H1 (cell line): Measurements from ENCODE around the gene FMN2. TPM values are rescaled to one million over a fixed set of nuclear protein-coding genes. Genes with fewer than 3 reads are reported as not detected.

Experiments used
- CTCF ChIA-PET: fragments of 300-600 bp; sonication (Branson Sonifier 250); formaldehyde crosslinking; loops from one replicate; lab custom pipeline; 2021; ENCODE audit not compliant: partially characterized antibody; lab: Charles Lee
- POLR2A ChIA-PET: fragments of 300-600 bp; sonication (Branson Sonifier 250); formaldehyde crosslinking; loops from one replicate; lab custom pipeline; 2021; ENCODE audit warnings: inconsistent platforms; ENCODE audit not compliant: partially characterized antibody; lab: Charles Lee
- DNase-seq, 2 experiments: peaks; one replicate each; pipeline versions ENCODE4 v3.0.0 to v3.0.0-alpha.2; 2010 to 2022; ENCODE audit warnings: low spot score in 2 of 2, low read depth in 1 of 2, mixed read lengths in 1 of 2
- FAIRE-seq: peaks from 2 replicates; lab custom pipeline; 2011; peaks lifted over from hg19 to GRCh38; lab: Jason Lieb, UNC
- H2AFZ ChIP-seq: 2 replicates; pipeline ENCODE4 v1.8.1; 2012; ENCODE audit warnings: low read length, inconsistent platforms
- H2AK5ac ChIP-seq: 2 replicates; pipeline ENCODE4 v1.6.1; 2013; ENCODE audit warnings: low read depth, low read length
- H2BK120ac ChIP-seq: replicated peaks from 2 replicates; pipeline ENCODE3; 2013; ENCODE audit warnings: low read depth, low read length, inconsistent platforms
- H2BK12ac ChIP-seq: 2 replicates; pipeline ENCODE4 v1.6.1; 2013; ENCODE audit warnings: low read depth, low read length
- H2BK15ac ChIP-seq: 2 replicates; pipeline ENCODE4 v1.6.1; 2013; ENCODE audit warnings: low read length
- H2BK20ac ChIP-seq: 2 replicates; pipeline ENCODE4 v1.6.1; 2013; ENCODE audit warnings: low read length
- H2BK5ac ChIP-seq: 2 replicates; pipeline ENCODE4 v1.6.1; 2013; ENCODE audit warnings: low read depth, low read length
- H3K14ac ChIP-seq: 2 replicates; pipeline ENCODE4 v1.6.1; 2013; ENCODE audit warnings: inconsistent platforms; ENCODE audit not compliant: insufficient read length
- H3K18ac ChIP-seq: 2 replicates; pipeline ENCODE4 v1.6.1; 2013; ENCODE audit warnings: low read length; ENCODE audit errors: extremely low read depth
- H3K23ac ChIP-seq: 2 replicates; pipeline ENCODE4 v1.6.1; 2013; ENCODE audit warnings: inconsistent platforms; ENCODE audit not compliant: insufficient read length
- H3K23me2 ChIP-seq: 2 replicates; pipeline ENCODE4 v1.6.1; 2013; ENCODE audit warnings: low read depth, low read length
- H3K27ac ChIP-seq: 2 replicates; pipeline ENCODE4 v1.6.1; 2011; ENCODE audit warnings: low read depth, low read length, inconsistent platforms
- H3K27me3 ChIP-seq, 4 experiments: replicated peaks in 1 of 4; 1 replicate in 1 of 4; 2 replicates in 3 of 4; pipeline versions ENCODE4 v1.6.1 to v1.8.1; 2011 to 2013; ENCODE audit warnings: low read length in 3 of 4, mild to moderate bottlenecking in 3 of 4, inconsistent platforms in 2 of 4, mixed read lengths in 2 of 4, moderate library complexity in 1 of 4; ENCODE audit not compliant: control insufficient read depth in 3 of 4, insufficient read depth in 3 of 4; ENCODE audit errors: extremely low read depth in 1 of 4
- H3K36me3 ChIP-seq, 4 experiments: 2 replicates each; pipeline versions ENCODE4 v1.6.1 to v1.8.1; 2011 to 2013; ENCODE audit warnings: mild to moderate bottlenecking in 4 of 4, low read length in 3 of 4, moderate library complexity in 2 of 4, control low read depth in 1 of 4, inconsistent platforms in 1 of 4; ENCODE audit not compliant: insufficient read depth in 4 of 4, control insufficient read depth in 2 of 4
- H3K4ac ChIP-seq: replicated peaks from 2 replicates; pipeline ENCODE3; 2013; ENCODE audit warnings: low read length, low read depth, mixed read lengths, inconsistent platforms; ENCODE audit not compliant: insufficient read length
- H3K4me1 ChIP-seq, 4 experiments: replicated peaks in 1 of 4; 1 replicate in 1 of 4; 2 replicates in 3 of 4; pipeline versions ENCODE4 v1.6.1 to v1.8.1; 2011 to 2013; ENCODE audit warnings: low read length in 3 of 4, inconsistent platforms in 2 of 4, mixed read lengths in 1 of 4; ENCODE audit not compliant: insufficient read depth in 4 of 4, control insufficient read depth in 3 of 4
- H3K4me2 ChIP-seq, 2 experiments: 2 replicates each; pipeline versions ENCODE4 v1.6.1 to v1.8.1; 2011 to 2013; ENCODE audit warnings: low read depth in 2 of 2, low read length in 2 of 2, control low read depth in 1 of 2, inconsistent platforms in 1 of 2, mild to moderate bottlenecking in 1 of 2; ENCODE audit not compliant: insufficient read depth in 1 of 2
- H3K4me3 ChIP-seq, 4 experiments: fragments of 200-600, 300-600 bp in 1 of 4; sonication (generic), shearing (Covaris generic), sonication (Bioruptor Twin) in 1 of 4; 2 replicates each; pipeline versions ENCODE4 v1.5.1 to v1.8.1; 2011 to 2016; ENCODE audit warnings: low read length in 4 of 4, low read depth in 3 of 4, control low read depth in 2 of 4, inconsistent platforms in 2 of 4, mild to moderate bottlenecking in 2 of 4, mixed read lengths in 1 of 4, moderate library complexity in 1 of 4; ENCODE audit not compliant: insufficient read depth in 2 of 4; ENCODE audit errors: extremely low read depth in 1 of 4
- H3K56ac ChIP-seq: replicated peaks from 2 replicates; pipeline ENCODE3; 2013; ENCODE audit warnings: low read depth, mild to moderate bottlenecking, mixed read lengths, low read length, inconsistent platforms; ENCODE audit not compliant: insufficient read length
- H3K79me1 ChIP-seq: 2 replicates; pipeline ENCODE4 v1.6.1; 2013; ENCODE audit warnings: low read depth, low read length, control low read depth
- H3K79me2 ChIP-seq, 2 experiments: 2 replicates each; pipeline versions ENCODE4 v1.6.1 to v1.8.1; 2012 to 2013; ENCODE audit warnings: low read length in 2 of 2, mild to moderate bottlenecking in 2 of 2, inconsistent platforms in 1 of 2; ENCODE audit not compliant: insufficient read depth in 2 of 2, control insufficient read depth in 1 of 2
- H3K9ac ChIP-seq, 4 experiments: replicated peaks in 1 of 4; 1 replicate in 1 of 4; 2 replicates in 3 of 4; pipeline versions ENCODE4 v1.6.1 to v1.8.1; 2011 to 2013; ENCODE audit warnings: low read depth in 3 of 4, low read length in 3 of 4, control low read depth in 2 of 4, mild to moderate bottlenecking in 2 of 4, moderate library complexity in 2 of 4, inconsistent platforms in 1 of 4; ENCODE audit errors: extremely low read depth in 1 of 4
- H3K9me3 ChIP-seq, 2 experiments: 2 replicates each; pipeline versions ENCODE4 v1.6.1 to v1.8.1; 2012 to 2013; ENCODE audit warnings: mild to moderate bottlenecking in 2 of 2, moderate library complexity in 2 of 2, control low read depth in 1 of 2, inconsistent platforms in 1 of 2, low read depth in 1 of 2, low read length in 1 of 2, mixed read lengths in 1 of 2; ENCODE audit not compliant: insufficient read depth in 2 of 2
- H4K20me1 ChIP-seq, 2 experiments: replicated peaks in 1 of 2; 2 replicates each; pipeline versions ENCODE3 to v1.8.1; 2011 to 2013; ENCODE audit warnings: inconsistent platforms in 2 of 2, low read length in 2 of 2, mild to moderate bottlenecking in 1 of 2; ENCODE audit not compliant: insufficient read depth in 2 of 2, control insufficient read depth in 1 of 2
- H4K5ac ChIP-seq: 2 replicates; pipeline ENCODE4 v1.6.1; 2013; ENCODE audit warnings: low read length, low read depth, mixed read lengths, inconsistent platforms; ENCODE audit not compliant: insufficient read length
- H4K8ac ChIP-seq: 2 replicates; pipeline ENCODE4 v1.8.0; 2013; ENCODE audit warnings: mild to moderate bottlenecking, moderate library complexity, low read length, inconsistent platforms; ENCODE audit not compliant: insufficient read depth; ENCODE audit errors: extremely low read depth
- H4K91ac ChIP-seq: replicated peaks from 2 replicates; pipeline ENCODE3; 2013; ENCODE audit warnings: low read length, mixed read lengths, inconsistent platforms; ENCODE audit not compliant: insufficient read length
- EP300 ChIP-seq, 2 experiments: IDR thresholded peaks; 1 replicate in 1 of 2; 2 replicates in 1 of 2; pipeline ENCODE4 v1.6.1; 2011 to 2012; ENCODE audit warnings: low read depth in 2 of 2, low read length in 2 of 2, mild to moderate bottlenecking in 2 of 2, borderline replicate concordance in 1 of 2, inconsistent platforms in 1 of 2, moderate library complexity in 1 of 2
- WGBS, 2 experiments: shearing (Covaris generic) in 1 of 2; methylation state at CpG; one replicate each; pipeline versions ENCODE4 v1.1.6 to v1.1.7; 2013 to 2015; ENCODE audit warnings: low lambda C conversion rate in 2 of 2, mixed read lengths in 2 of 2, inconsistent platforms in 1 of 2, low coverage in 1 of 2, missing lambda C conversion rate in 1 of 2; ENCODE audit not compliant: insufficient replicate concordance in 2 of 2, insufficient coverage in 1 of 2, insufficient read length in 1 of 2; ENCODE audit errors: extremely low coverage in 1 of 2, missing lambda C conversion rate in 1 of 2; 5-methylcytosine and 5-hydroxymethylcytosine counted together
- polyA plus RNA-seq, 7 experiments: library from polyadenylated mRNA; depleted of rRNA in 3 of 7; stranded (reverse) in 5 of 7; unstranded in 2 of 7; fragments of >200 nt in 5 of 7; fragments of 200-250 nt in 2 of 7; gene quantifications; 1 replicate in 5 of 7; 2 replicates in 1 of 7; 4 replicates in 1 of 7; pipeline versions ENCODE4 v1.2.1 to v1.2.3, GENCODE V29; 2011 to 2013; ENCODE audit warnings: missing spikeins in 2 of 7, mixed read lengths in 2 of 7
- total RNA-seq: library from RNA; stranded (reverse); fragmentation: NEBNext Ultra II Directional; extraction: Animal tissue kit (Norgen Biotek cat#: 25700); gene quantifications from 2 replicates; pipeline ENCODE4 v1.2.1, GENCODE V29; 2021

The FMN2 gene
- total and polyA plus RNA-seq, 2 of the 8 experiments (the other 6 are each of a cell fraction or from before 2014, with no cell fraction given) = 0.83 to 2.0 TPM

GRCh38 chr1:240170266-240170665 lies 78.6 kb downstream of the FMN2 start:
- 96% methylated on average over 2 of the region's 2 CpGs; no CpG with 5 or more reads in 1 of the 2 experiments for WGBS, 2 experiments
- Histone ChIP-seq H2BK120ac (no peak overlapping the region), H2BK12ac (no peak overlapping the region), H3K14ac (no peak overlapping the region), H3K79me1 (no peaks in the 10 kb centered on the region), H3K79me2 (no peaks in the 10 kb centered on the region), H3K9me3 (no peaks in the 10 kb centered on the region), H2BK20ac (no peak overlapping the region), H4K5ac (no peak overlapping the region), H3K27ac (no peak overlapping the region), H3K23me2 (no peaks in the 10 kb centered on the region), H2BK5ac (no peak overlapping the region), H3K56ac (no peak overlapping the region), H3K4me1 (no peaks in the 10 kb centered on the region), H4K8ac (no peak overlapping the region), H2AK5ac (no peak overlapping the region), H3K4me2 (no peak overlapping the region), H2AFZ (no peak overlapping the region), H3K4ac (no peak overlapping the region), H3K9ac (no peak overlapping the region), H3K18ac (no peak overlapping the region), H3K23ac (no peak overlapping the region), H3K27me3 (no peaks in the 10 kb centered on the region), H4K91ac (no peak overlapping the region), H4K20me1 (no peaks in the 10 kb centered on the region), H2BK15ac (no peak overlapping the region), H3K36me3 (no peaks in the 10 kb centered on the region), H3K4me3 (no peak overlapping the region)
- no peak for FAIRE-seq
- CTCF ChIA-PET = interaction anchor here (0.6 to 2.6 kb wide), 14 partner anchors 8 to 1385 kb away, joined by 3 to 9 read pairs (median 5); no protein-coding TSS in a partner anchor
- TF ChIP-seq EP300 (IDR thresholded peaks at IDR 0.05; ENCODE audit: borderline replicate concordance in 1 of 2, low read depth in 2 of 2, low read length in 2 of 2) = no peak
- POLR2A ChIA-PET = interaction anchor here (0.9 kb wide), 1 partner anchor 10 kb away, joined by 3 read pairs; no protein-coding TSS in a partner anchor
- no peak for DNase-seq
